C1 segment of cervical spinal cord (tissue), 14 donors: ENCODE data around the gene CNIH1.
"Not testable (repeated sequence)": the region's sequence is repeated elsewhere in the genome, so short reads cannot be mapped to it uniquely, and the experiment has no call there.

Source experiments
- DNase-seq, 14 donors: peaks; one replicate each; lab custom pipeline; 2025; lab: John Stamatoyannopoulos, UW

CNIH1 gene

GRCh38 chr14:54383835-54384234 lies 57.3 kb downstream of the CNIH1 start:
- DNase-seq: no peak

- DNase-seq: no peak
Measured at GRCh38 chr14:54381821-54382220, 59.4 kb downstream of the CNIH1 start.

GRCh38 chr14:54380558-54380957 lies 60.6 kb downstream of the CNIH1 start:
- not testable (repeated sequence) for DNase-seq

GRCh38 chr14:54378893-54379292 lies 62.3 kb downstream of the CNIH1 start:
- DNase-seq: not testable (repeated sequence)

GRCh38 chr14:54377501-54377900 lies 63.7 kb downstream of the CNIH1 start:
- no peak for DNase-seq

- no peak for DNase-seq
Measured at GRCh38 chr14:54374117-54374884, 66.9 kb downstream of the CNIH1 start.
